HepG2 (cell line): ENCODE results near the gene ADM. TPM values are rescaled to one million over a fixed set of nuclear protein-coding genes. Genes with fewer than 3 reads are reported as not detected.

Experiments used
- CREM ChIP-seq, 2 experiments: sonication (generic) in 1 of 2; formaldehyde crosslinking in 1 of 2; IDR thresholded peaks; 2 replicates each; pipeline versions ENCODE4 v1.4.0 to v1.6.1; 2016 to 2020; ENCODE audit warnings: antibody characterized with exemption in 1 of 2, mild to moderate bottlenecking in 1 of 2, missing genetic modification reagents in 1 of 2
- HDAC2 ChIP-seq: sonication (generic); formaldehyde crosslinking; IDR thresholded peaks from 2 replicates; pipeline ENCODE4 v1.4.0; 2020; ENCODE audit warnings: missing genetic modification reagents
- NCOA2 ChIP-seq: sonication (generic); formaldehyde crosslinking; IDR thresholded peaks from 2 replicates; pipeline ENCODE4 v1.8.0; 2022; ENCODE audit warnings: inconsistent platforms
- POGZ ChIP-seq: sonication (generic); formaldehyde crosslinking; IDR thresholded peaks from 2 replicates; pipeline ENCODE4 v1.4.0; 2020; ENCODE audit warnings: mild to moderate bottlenecking, missing genetic modification reagents
- REPIN1 ChIP-seq: sonication (generic); formaldehyde crosslinking; IDR thresholded peaks from 2 replicates; pipeline ENCODE4 v1.8.0; 2022; ENCODE audit warnings: missing genetic modification reagents, low read depth, mild to moderate bottlenecking, borderline replicate concordance
- RFX1 ChIP-seq: fragments of 450-650 bp; IDR thresholded peaks from 2 replicates; pipeline ENCODE4 v1.6.1; 2017
- RFXANK ChIP-seq: IDR thresholded peaks from 2 replicates; pipeline ENCODE4 v1.6.1; 2016
- ZNF354B ChIP-seq: sonication (generic); formaldehyde crosslinking; IDR thresholded peaks from 2 replicates; pipeline ENCODE4 v1.8.0; 2022; ENCODE audit warnings: mild to moderate bottlenecking, missing genetic modification reagents
- ZNF605 ChIP-seq: sonication (generic); formaldehyde crosslinking; IDR thresholded peaks from 2 replicates; pipeline ENCODE4 v1.8.0; 2022; ENCODE audit warnings: mild to moderate bottlenecking, missing genetic modification reagents
- polyA plus RNA-seq, 8 experiments: library from polyadenylated mRNA; depleted of rRNA in 3 of 8; stranded (reverse) in 7 of 8; unstranded in 1 of 8; fragments of >200 nt; fragmentation: Illumina TruSeq in 4 of 8; extraction: Trizol in 4 of 8; gene quantifications; 2 replicates each; pipeline versions ENCODE4 v1.2.1 to v1.2.3, GENCODE V29; 2011 to 2016; ENCODE audit warnings: low read depth in 4 of 8, missing spikeins in 1 of 8, mixed read lengths in 1 of 8; ENCODE audit not compliant: insufficient read depth in 1 of 8
- total RNA-seq, 5 experiments: library from RNA; depleted of rRNA; stranded (reverse); fragments of >200 nt; fragmentation: Illumina TruSeq; extraction: Trizol; gene quantifications; 2 replicates each; pipeline ENCODE4 v1.2.3, GENCODE V29; 2016; ENCODE audit warnings: low read depth in 1 of 5
- TF ChIP-seq, protein P1 (sequence below): IDR thresholded peaks from 2 replicates; pipeline ENCODE4 v1.6.1; 2016; ENCODE audit warnings: missing compliant biosample characterization, missing genetic modification reagents, borderline replicate concordance
- TF ChIP-seq, protein P2 (sequence below): sonication (generic); formaldehyde crosslinking; IDR thresholded peaks from 2 replicates; pipeline ENCODE4 v1.4.0; 2020; ENCODE audit warnings: missing genetic modification reagents
- TF ChIP-seq, protein P3 (sequence below): IDR thresholded peaks from 2 replicates; pipeline ENCODE4 v1.6.1; 2016; ENCODE audit warnings: missing compliant biosample characterization, missing genetic modification reagents, borderline replicate concordance
- TF ChIP-seq, protein P4 (sequence below): sonication (generic); formaldehyde crosslinking; IDR thresholded peaks from 2 replicates; pipeline ENCODE4 v1.5.1; 2020; ENCODE audit warnings: missing genetic modification reagents, mild to moderate bottlenecking, borderline replicate concordance
- TF ChIP-seq, protein P5 (sequence below): sonication (generic); formaldehyde crosslinking; IDR thresholded peaks from 2 replicates; pipeline ENCODE4 v1.8.0; 2022; ENCODE audit warnings: mild to moderate bottlenecking, missing genetic modification reagents; ENCODE audit not compliant: insufficient replicate concordance
- TF ChIP-seq, protein P6 (sequence below): sonication (generic); formaldehyde crosslinking; IDR thresholded peaks from 2 replicates; pipeline ENCODE4 v1.8.0; 2022; ENCODE audit warnings: mild to moderate bottlenecking, missing genetic modification reagents

Gene ADM
- total and polyA plus RNA-seq, 2 of the 13 experiments (the other 11 are each of a cell fraction or from before 2014, with no cell fraction given): 10.7 to 26.1 TPM

DNA sequence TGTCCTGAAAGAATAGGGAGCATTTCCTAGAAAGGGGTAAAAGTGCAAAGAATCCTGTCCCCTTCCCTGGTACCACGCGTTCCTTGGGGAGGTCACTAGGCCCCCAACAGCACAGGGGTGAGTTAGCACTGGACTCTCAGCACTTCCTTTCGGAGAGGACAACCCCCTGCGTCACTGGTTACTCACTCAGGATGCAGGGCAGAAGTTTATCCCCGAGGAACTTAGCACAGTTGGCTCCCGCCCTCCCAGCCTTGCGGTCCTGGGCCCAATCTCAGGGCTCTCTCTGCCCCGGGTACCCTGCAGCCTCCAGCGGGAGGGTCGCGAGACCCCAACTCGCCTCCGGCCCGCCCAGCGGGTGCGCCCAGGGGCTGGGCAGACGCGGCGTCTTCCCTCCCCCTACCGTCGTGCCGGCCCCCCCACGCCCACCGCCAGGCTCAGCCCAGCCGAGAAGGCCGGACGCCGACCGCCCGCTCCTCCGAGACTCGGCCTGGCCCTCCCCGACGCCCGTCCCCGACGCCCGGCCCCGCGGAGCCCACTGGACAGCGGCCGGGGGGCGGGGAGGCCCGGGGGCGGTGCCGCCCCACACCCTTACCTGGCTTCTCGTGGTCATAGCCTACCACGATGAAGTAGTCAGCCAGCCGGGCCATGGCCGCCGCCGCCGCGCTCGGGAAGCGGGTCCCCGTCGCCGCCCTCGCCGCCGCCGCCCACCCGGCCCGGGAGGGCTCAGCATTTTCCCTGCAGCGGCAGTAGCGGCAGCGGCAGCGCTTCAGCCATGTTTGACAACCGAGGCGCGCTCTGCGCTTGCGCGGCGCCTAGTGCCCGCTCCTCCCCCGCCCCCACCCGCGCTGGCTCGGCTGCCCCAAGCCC, 11.2 kb upstream of the ADM start, which contains the start of gene SBF2 (continued):
- TF ChIP-seq, protein P1, sequence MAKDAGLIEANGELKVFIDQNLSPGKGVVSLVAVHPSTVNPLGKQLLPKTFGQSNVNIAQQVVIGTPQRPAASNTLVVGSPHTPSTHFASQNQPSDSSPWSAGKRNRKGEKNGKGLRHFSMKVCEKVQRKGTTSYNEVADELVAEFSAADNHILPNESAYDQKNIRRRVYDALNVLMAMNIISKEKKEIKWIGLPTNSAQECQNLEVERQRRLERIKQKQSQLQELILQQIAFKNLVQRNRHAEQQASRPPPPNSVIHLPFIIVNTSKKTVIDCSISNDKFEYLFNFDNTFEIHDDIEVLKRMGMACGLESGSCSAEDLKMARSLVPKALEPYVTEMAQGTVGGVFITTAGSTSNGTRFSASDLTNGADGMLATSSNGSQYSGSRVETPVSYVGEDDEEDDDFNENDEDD (CRISPR knock-in tag): no peak; the same call in 1 of the 2 replicates
- TF ChIP-seq RFX1 (no peak), POGZ (peak; percentile 47; the same call in 1 of the 2 replicates), NCOA2 (CRISPR knock-in tag) (peak; percentile 21; the same call in 1 of the 2 replicates), REPIN1 (CRISPR knock-in tag) (peak; percentile 25; the same call in 1 of the 2 replicates), ZNF605 (CRISPR knock-in tag) (no peak), HDAC2 (CRISPR knock-in tag) (no peak), RFXANK (CRISPR knock-in tag) (0 out of 2 replicates have a peak, but pooled peaks have one; percentile 86), CREM (IDR thresholded peaks at IDR 0.05) (0 out of 2 replicates have a peak, but pooled peaks have one; percentile 32), CREM (CRISPR knock-in tag; IDR thresholded peaks at IDR 0.05) (no peak), ZNF354B (CRISPR knock-in tag) (no peak; the same call in 1 of the 2 replicates)
- TF ChIP-seq, protein P2, sequence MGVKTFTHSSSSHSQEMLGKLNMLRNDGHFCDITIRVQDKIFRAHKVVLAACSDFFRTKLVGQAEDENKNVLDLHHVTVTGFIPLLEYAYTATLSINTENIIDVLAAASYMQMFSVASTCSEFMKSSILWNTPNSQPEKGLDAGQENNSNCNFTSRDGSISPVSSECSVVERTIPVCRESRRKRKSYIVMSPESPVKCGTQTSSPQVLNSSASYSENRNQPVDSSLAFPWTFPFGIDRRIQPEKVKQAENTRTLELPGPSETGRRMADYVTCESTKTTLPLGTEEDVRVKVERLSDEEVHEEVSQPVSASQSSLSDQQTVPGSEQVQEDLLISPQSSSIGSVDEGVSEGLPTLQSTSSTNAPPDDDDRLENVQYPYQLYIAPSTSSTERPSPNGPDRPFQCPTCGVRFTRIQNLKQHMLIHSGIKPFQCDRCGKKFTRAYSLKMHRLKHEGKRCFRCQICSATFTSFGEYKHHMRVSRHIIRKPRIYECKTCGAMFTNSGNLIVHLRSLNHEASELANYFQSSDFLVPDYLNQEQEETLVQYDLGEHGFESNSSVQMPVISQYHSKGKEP: no peak
- TF ChIP-seq, protein P3, sequence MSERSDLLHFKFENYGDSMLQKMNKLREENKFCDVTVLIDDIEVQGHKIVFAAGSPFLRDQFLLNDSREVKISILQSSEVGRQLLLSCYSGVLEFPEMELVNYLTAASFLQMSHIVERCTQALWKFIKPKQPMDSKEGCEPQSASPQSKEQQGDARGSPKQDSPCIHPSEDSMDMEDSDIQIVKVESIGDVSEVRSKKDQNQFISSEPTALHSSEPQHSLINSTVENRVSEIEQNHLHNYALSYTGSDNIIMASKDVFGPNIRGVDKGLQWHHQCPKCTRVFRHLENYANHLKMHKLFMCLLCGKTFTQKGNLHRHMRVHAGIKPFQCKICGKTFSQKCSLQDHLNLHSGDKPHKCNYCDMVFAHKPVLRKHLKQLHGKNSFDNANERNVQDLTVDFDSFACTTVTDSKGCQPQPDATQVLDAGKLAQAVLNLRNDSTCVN (CRISPR knock-in tag): peak; percentile 47; the same call in 1 of the 2 replicates
- TF ChIP-seq, protein P4, sequence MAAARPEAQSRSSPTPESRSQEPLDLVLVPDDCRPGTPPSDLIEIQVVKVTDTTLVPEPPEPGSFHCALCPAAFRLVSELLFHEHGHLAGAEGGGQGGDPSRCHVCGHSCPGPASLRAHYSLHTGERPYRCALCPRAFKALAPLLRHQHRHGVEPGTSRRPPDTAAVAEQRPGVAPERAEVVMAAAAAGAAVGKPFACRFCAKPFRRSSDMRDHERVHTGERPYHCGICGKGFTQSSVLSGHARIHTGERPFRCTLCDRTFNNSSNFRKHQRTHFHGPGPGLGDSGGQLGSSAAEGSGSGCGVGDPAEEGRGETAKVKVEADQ (CRISPR knock-in tag): no peak
- TF ChIP-seq, protein P5, sequence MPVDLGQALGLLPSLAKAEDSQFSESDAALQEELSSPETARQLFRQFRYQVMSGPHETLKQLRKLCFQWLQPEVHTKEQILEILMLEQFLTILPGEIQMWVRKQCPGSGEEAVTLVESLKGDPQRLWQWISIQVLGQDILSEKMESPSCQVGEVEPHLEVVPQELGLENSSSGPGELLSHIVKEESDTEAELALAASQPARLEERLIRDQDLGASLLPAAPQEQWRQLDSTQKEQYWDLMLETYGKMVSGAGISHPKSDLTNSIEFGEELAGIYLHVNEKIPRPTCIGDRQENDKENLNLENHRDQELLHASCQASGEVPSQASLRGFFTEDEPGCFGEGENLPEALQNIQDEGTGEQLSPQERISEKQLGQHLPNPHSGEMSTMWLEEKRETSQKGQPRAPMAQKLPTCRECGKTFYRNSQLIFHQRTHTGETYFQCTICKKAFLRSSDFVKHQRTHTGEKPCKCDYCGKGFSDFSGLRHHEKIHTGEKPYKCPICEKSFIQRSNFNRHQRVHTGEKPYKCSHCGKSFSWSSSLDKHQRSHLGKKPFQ: peak; percentile 57
- TF ChIP-seq, protein P6, sequence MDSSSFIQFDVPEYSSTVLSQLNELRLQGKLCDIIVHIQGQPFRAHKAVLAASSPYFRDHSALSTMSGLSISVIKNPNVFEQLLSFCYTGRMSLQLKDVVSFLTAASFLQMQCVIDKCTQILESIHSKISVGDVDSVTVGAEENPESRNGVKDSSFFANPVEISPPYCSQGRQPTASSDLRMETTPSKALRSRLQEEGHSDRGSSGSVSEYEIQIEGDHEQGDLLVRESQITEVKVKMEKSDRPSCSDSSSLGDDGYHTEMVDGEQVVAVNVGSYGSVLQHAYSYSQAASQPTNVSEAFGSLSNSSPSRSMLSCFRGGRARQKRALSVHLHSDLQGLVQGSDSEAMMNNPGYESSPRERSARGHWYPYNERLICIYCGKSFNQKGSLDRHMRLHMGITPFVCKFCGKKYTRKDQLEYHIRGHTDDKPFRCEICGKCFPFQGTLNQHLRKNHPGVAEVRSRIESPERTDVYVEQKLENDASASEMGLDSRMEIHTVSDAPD: 0 out of 2 replicates have a peak, but pooled peaks have one; percentile 11
